HG03108 (cell line): ENCODE data around the gene AFF2.

Experiments used
- ATAC-seq: cut with Tn5 transposase; IDR thresholded peaks from one replicate; pipeline ENCODE4 v1.9.1; 2021; ENCODE audit warnings: moderate library complexity; ENCODE audit not compliant: unreplicated experiment

AFF2 gene

GRCh38 chrX:148535639-148536038 lies 35.2 kb downstream of the AFF2 start:
- no peak for ATAC-seq

GRCh38 chrX:148536961-148537360 lies 36.5 kb downstream of the AFF2 start:
- ATAC-seq = no peak

DNA sequence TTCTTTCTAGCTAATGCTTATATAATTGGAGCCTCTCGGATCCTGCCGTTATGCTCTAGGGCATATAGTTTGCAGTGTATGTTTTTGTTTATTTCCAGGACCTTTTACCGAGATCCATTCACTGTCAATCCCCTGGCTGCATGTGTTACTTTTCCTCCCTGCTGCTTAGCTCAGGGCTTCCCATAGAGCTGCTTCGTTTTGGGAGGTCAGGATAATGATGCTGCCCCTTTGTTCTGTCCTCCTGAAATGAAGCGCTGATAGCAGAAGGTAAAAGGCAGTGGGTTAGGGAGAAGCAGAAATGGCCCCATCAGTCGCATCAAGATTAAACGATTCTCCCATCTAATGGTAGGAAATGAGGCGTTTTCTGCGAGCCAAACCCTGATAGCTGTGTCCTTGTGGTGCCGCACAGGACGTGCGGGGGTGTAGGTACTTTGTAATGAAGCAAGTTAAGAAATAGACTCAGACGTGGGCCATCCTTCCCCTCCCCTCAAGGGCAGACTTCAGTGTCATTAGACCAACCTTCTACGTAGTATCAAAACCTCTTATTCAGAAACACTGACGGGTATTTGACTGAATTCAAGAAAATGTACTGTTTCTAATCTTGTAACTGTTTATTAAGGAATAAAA lies 37.3 kb downstream of the AFF2 start:
- no peak for ATAC-seq

GRCh38 chrX:148538582-148538981 lies 38.2 kb downstream of the AFF2 start:
- ATAC-seq = no peak

DNA sequence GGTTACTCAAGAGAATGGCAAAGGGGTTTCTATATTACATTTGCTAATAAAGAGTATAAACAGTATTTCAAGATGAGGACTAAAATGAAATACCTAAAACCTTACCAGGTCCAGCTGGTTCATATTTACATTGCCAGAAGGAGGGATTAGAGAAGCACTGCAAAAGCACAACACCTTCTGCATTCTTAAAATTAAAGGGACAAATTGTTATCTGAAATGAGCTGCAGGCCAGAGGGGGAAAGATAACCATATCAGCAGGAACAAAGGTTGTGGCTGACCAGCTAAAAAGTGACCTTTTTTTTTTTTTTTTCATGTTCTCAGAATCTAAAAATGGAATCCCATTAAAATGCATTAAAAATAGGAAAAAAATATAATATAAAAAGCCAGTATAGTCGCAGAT lies 39.7 kb downstream of the AFF2 start:
- ATAC-seq = no peak

GRCh38 chrX:148540671-148541583 lies 40.5 kb downstream of the AFF2 start:
- ATAC-seq = no peak

- ATAC-seq = peak; percentile 83
These were observed 41.1 kb downstream of the AFF2 start for GRCh38 chrX:148541584-148541940.

DNA sequence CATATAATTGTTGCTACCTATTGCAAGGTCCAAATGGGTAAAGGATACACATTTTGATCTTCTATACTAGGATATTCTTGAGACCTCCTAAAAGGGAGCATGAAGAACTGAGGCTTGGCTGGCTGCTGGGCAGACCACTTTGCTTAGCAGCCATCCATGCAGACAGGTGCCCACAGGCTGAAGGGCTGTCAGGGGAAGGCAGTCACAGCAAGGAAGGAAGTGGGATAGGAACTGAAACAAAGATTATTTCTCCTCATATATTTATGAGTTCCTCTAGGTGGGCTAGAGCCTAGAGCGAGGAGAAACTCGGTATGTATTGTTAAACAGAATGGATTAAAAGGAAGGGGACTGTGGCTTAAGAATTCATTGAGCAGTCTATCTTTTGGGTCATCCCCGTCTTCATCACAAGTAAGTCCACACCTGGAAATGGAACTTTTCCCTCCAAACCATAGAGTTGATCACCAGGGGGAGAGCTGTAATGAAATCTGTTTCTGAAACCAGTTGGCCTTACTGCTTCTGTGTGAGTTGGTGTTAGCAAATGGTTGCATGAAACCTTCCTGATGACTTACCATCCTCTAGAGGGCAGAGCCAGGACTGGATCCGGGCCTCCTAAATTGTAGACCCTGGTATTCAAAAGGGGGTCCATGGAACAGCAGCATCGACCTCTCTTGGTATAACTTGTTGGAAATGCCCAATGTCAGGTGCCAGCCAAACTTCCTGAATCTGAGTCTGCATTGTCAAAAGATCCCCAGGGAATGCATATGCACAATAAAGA lies 42.3 kb downstream of the AFF2 start:
- no peak for ATAC-seq

DNA sequence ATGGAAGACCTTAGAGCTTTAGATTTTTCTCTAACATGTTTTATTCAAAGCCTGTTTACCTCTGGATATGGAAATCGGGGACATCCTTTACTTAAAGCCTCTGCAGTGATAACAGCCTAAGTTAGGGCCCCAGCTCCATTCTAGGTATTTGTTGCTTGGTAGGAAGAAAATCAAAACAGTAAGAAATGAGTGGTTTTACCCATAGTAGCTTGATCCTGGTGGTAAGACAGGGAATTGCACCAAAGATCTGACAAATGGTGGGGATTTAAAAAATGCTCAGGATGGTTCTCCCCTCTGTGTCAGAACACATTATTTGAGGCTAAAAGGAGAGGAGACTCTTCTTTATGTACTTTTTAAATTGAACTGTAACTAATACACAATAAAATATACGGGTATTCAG lies 52.4 kb downstream of the AFF2 start:
- no peak for ATAC-seq

DNA sequence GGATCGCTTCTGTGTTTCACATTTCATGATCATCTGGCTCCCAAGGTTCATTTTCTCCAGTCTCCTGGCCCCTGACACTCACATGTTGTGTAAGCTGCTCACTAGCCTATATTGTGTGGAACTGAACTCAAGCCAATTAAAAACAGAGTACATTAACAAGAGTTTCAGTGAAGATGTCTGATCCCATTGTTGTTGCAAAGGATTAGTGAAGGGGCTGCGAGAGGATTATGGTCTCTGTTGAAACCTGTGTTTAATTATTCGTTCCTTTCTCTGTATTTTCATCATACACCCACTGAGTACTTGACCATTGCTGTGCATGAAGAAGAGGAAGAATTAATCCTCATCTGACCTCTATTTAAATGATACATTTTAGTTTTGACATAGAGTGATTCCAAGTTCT lies 54.7 kb downstream of the AFF2 start:
- no peak for ATAC-seq

DNA sequence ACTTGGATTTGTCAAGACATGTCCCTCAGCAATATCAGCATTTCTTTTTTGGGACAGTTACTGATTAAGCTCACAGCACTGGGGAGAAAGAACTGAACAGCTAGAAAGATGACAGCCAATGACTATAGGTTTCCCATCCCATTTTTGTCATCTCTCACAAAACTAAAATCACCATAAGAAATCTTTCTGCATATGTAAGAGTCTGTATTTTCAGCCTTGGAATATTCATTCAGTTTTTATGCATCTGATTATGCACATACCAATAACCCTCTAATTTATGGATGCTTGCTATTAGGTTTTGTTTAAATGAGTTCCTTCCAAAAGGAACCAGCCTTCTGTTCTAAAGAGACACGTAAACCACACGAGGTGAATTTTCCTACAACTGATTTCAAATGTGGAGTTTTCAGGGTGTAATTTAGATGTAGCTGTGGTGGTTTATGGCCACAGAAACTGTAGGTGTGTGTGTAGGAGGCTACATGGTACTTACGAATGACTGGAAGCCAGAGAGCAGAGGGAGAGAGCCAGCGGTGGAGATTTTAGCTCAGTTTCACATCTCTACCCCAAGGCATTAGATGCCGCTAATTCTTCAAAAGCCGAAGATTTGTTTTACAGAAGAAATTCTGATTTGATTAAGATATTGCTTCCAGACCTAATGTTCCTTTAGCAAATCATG lies 55.3 kb downstream of the AFF2 start:
- ATAC-seq = no peak

GRCh38 chrX:148556498-148556897 lies 56.1 kb downstream of the AFF2 start:
- no peak for ATAC-seq

- no peak for ATAC-seq
These were observed 62.4 kb downstream of the AFF2 start for GRCh38 chrX:148562846-148563245.

GRCh38 chrX:148567229-148567628 lies 66.8 kb downstream of the AFF2 start:
- no peak for ATAC-seq

GRCh38 chrX:148567779-148568178 lies 67.4 kb downstream of the AFF2 start:
- ATAC-seq = no peak

DNA sequence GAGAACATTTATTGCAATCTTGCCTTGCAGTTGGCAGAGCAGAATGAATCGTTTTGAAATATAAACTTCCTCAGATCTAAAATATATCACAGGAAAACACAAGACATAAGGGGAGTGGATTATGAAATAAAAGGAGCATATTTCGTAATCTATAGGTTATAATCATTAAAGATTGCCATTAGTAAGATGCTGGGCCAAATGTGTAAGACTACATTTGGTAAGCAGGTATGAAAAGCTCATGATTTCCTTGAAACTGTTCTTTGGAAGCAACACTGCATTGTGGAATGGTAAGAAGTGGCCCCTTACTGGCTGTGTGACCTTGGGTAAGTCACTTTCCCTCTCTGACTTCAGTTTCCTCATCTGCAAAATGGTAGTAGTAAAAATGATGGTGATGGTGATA lies 68.3 kb downstream of the AFF2 start:
- ATAC-seq = no peak

- no peak for ATAC-seq
These were observed 71.9 kb downstream of the AFF2 start for GRCh38 chrX:148572337-148572736.

DNA sequence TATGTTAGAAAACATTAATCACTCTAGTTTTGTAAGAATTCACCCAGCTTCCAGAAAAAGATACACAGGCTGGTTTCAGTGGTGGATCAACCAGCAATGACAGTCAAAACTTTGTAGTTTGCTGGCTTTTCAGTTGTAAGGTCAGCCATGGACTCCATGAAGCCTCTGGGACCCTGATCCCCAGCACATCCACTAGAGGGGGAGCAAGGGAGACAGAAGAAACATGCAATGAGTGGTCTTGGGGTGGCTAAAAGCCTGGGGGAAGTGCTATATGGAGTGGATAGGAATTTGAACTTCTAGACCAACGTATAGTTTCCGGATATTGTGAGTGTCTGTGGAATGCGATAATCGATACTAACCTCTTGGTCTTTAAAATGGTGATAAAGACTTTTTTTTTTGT lies 72.7 kb downstream of the AFF2 start:
- no peak for ATAC-seq

- ATAC-seq = no peak
These were observed 74.0 kb downstream of the AFF2 start for GRCh38 chrX:148574237-148574973.

GRCh38 chrX:148576396-148576795 lies 76.0 kb downstream of the AFF2 start:
- ATAC-seq = no peak

DNA sequence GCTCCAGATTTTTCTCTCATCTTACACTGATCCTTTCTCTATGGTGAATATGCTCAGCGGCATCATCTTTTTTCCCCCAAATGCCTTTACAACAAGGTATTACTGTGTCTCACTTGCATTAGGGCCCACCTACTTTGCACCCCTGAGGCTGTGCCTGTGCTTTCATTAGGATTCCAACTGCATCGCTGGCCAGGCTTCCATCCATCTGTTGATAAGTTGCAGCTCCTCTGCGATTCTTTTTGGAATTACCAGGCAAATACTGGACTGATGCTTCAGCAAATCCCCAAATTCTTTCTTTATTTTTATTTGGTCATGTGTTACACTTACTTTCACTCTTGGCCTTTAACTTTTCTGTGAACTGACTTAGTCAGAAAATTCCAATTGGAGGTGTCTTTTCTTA lies 77.3 kb downstream of the AFF2 start:
- no peak for ATAC-seq
